T-helper 1 cell treated with Interleukin-12 subunit alpha and Interleukin-12 subunit beta and Interleukin-4 antibody, amounts not matched to agents 30 ng/mL and 1 ng/mL, for 36 hours (primary cell): ENCODE data around the gene PRM3. TPM values are rescaled to one million over a fixed set of nuclear protein-coding genes. Genes with fewer than 3 reads are reported as not detected.

ENCODE experiments used
- intact Hi-C: fragments of 100-400 bp; cut with micrococcal nuclease; formaldehyde crosslinking; loops from one replicate; pipeline ENCODE4 v1.15.1; 2024
- total RNA-seq: library from RNA; stranded (reverse); gene quantifications from 2 replicates; pipeline ENCODE4 v1.2.3, GENCODE V29; 2022

PRM3 gene
- total RNA-seq, 1 donor from 2014 or later = not detected

DNA sequence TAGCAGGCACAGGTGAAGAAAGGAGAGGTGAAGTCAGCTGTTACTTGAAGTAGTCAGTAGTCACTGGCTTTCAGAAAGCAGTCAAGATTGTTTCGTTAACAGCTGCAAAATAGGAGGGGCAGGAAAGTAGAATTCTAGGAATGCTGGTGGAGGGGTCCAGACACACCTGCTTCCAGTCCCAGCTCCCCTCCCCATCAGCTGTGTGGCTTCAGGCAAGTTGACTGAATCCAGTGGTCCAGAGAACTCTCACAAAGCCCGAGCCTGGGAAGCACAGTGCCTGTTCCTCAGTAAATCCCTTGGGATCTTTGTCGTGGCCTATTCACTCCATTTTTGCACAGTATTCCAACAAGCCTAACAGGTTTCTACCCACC lies 12.8 kb downstream of the PRM3 start:
- intact Hi-C loops = no loop called here

DNA sequence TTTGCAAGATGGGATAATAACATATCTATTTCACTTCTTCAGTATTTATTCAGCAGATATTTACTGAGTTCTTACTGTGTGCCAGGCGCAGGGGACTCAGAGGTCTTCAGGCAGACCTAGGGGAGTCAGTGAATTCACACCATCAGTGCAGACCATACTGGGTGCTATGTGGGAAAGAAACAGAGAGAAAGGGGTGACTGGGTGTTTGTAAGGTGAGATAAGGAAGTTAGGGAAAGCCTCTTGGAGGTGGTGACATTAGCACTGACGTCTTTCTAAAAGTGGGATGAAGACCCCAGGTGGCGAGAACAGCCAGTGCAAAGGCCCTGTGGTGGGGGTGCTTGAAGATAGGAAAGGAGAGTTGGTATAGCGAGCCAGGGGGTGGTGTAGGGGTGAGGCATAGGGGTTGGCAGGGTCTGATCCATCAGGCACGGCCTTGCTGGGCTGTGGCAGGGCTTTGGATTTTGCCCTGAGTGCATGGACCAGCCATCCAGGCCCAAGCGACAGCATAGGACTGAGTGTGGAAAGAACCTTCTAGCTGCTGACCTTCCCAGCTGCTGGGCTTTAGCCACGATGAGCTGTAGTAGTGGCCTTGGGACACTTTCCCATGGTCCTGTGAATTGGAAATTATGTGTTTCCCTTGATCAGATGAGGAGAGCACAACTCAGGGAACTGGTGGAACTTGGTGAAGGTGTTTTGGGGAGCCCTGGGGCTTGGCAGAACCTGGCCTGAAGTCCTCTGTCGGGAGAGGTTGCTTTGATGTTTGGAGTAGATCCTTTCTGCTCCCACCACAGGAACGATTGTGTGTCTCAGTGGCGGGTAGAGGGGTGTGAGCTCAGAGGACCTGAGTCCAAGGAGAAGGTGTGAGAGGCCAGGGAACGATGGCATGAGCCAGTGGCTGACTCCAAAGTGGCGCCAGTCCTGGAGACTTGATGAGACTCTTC lies 13.5 kb downstream of the PRM3 start:
- intact Hi-C loops = loop anchor here (2.0 to 10.0 kb wide), 5 partner anchors 301 to 655 kb away; partner anchors contain the start of genes CIITA, GSPT1 and LITAF

DNA sequence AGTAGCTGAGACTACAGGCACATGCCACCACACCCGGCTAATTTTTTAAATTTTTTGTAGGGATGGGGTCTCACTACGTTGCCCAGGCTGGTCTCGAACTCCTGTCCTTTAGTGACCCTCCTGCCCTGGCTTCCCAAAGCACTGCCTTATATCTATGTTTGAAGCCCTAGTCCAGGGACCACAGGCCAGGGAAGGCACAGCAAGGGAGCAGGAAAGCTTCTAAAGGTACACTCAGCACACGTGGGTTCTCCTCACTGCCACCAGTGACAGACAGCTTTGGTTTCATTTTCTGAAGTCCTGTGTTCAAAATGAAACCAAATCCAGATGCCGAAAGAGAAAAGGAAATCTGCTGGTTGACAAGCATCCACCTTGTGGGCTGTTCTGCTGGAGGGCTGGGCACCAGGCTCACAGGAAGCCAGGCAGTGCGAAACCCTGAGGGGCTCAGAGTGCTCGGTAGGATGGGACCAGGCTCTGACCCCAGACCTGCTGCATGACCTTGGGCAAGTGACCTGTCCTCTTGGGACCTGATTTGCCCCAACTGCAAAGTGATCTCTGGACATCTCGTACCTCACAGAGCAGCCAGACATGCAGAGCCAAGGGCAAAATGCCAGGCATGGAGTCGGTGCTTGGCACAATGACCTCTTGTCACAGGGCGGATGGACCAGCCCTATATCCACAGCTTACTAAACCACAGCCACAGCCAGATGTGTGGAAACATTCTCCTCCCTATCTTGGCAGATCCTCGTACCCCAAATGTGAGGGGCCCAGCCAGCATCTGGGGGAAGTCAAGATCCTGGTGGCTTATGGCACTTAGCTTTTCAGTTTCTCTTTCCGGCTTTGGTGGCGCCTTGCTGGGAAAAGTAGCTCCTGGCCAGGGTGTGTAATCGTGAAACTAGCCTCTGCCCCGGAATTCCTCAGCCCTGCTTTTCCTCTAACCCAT lies 14.6 kb downstream of the PRM3 start:
- intact Hi-C loops = loop anchor here (1.0 to 10.0 kb wide), 13 partner anchors 34 to 656 kb away; partner anchors contain the start of genes CIITA, GSPT1, LITAF and RMI2

DNA sequence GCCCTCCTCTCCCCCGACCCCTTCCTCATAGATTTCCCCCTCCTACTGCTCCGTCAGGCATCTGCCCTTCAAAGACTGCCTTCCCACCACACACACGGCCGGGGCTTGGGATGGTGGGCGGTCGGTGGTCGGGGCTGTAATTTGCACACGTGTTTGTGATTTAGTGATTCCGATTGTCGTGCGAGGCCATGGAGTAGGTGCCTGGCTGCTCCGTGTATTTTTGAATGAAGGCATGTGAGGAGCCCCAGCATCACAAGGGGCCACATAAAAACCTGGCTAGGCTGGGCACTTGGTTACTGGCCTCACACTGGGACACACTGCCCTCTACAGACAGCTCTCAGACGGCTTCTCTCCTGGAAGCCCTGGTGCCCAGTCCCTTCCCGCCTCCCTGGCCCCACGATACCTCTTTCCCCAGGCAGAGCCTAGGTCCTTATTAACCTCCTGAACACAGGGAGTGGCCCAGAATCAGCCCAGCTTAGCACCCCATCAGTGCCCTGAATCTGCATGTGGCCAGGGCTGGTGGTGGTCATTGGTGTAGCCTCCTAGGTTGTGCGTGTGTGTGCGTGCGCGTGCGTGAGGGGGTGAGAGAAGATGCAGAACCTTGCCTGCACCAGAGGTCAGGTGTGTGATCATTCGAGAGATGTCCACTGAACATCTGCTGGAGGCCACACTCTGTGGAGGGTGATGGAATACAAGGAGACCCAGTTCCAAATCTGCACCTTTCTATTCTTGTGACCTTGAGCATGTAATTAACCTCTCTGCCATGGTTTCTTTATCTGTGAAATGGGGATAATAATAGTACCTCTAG lies 16.1 kb downstream of the PRM3 start:
- intact Hi-C loops = loop anchor here (1.0 to 10.0 kb wide), 5 partner anchors 269 to 657 kb away; partner anchors contain the start of genes CIITA, GSPT1 and LITAF

GRCh38 chr16:11256661-11257130 lies 16.7 kb downstream of the PRM3 start:
- intact Hi-C loops = loop anchor here (1.0 to 10.0 kb wide), 6 partner anchors 99 to 658 kb away; partner anchors contain the start of genes CIITA, GSPT1 and LITAF

DNA sequence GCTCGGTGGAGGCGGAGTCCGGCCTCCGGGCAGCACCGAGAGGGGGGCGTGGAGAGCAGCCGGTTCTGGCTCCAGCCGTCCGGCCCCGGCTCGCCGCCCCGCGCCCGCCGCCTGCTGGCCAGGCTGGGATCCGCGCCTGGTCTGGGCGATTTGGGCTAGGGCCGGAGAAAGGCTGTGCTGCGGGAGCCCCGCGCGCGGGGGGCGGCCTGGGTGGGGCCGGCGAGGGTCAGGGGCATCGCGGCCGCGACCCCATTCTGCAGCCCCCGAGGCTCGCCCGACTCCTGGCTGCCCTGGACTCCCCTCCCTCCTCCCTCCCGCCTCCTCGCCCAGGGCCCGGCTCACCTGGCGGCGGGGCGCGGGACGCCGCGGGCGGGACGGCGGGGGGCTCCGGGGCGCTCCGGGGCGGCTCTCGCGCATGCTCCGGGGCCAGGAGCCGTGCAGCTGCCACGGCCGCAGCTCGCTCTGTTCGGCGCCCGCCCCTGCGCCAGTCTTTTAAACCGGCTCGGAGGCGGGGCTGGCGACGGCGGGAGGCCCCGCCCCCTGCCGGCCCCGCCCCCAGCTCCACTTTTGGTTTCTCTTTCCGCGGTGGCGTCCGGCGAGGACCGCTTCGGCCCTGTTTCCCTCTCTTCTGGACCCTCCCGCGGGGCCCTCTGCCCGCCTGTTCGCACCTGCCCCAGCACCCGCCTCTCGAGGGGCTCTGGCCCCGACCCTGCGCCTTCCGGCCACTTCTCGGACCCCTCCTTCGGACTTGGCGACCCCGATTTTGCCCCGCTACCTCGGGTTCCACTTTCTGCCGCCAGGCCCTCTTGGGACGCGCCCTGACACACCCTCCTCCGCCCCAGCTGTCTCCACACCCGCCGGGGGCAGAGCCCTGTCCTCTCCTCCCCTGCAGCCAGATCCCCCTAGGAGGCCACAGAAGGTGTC lies 17.4 kb downstream of the PRM3 start, which contains the start of gene SOCS1:
TSS of gene SOCS1 (minus strand) at position 468 of the 924 bp plus-strand sequence. CDS start 726 bp downstream, outside the sequence.
- intact Hi-C loops = loop anchor here (1.0 to 10.0 kb wide), 6 partner anchors 99 to 659 kb away; partner anchors contain the start of genes CIITA, GSPT1 and LITAF

GRCh38 chr16:11254913-11255736 lies 18.3 kb downstream of the PRM3 start:
- intact Hi-C loops = loop anchor here (1.0 to 10.0 kb wide), 7 partner anchors 63 to 660 kb away; partner anchors contain the start of genes CIITA, GSPT1, LITAF and ZC3H7A

DNA sequence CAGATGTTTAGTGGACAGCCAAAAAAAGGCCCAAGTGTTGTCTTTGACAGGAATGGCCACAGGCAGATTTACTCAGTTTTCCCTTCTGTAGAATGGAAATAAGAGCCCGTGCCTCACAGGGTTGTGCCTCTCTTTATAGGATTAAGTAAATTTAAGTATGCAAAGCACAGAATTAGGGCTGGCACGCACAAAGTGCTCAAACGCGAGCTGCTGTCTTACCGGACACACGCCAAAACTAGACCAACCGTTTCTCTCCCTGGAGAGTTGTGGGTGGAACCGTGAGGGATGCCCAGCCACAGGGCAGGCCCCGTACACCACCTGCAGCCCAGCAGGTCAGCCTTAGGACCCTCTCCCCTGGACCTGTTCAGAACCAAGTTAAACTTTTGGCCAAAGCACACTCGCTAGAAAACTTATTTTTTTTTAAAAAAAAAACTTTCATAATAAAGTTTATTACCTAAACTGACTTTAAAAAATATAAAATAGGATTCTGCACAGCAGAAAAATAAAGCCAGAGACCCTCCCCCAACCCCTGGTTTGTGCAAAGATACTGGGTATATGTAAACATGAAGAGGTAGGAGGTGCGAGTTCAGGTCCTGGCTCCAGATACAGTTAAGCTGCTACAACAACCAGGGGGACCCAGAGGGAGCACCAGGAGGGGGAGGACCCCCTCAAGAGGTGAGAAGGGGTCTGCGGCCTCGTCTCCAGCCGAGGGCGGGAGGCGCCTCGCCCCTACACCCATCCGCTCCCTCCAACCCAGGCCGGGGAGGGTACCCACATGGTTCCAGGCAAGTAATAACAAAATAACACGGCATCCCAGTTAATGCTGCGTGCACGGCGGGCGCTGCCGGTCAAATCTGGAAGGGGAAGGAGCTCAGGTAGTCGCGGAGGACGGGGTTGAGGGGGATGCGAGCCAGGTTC lies 19.2 kb downstream of the PRM3 start:
- intact Hi-C loops = loop anchor here (1.0 to 10.0 kb wide), 9 partner anchors 21 to 661 kb away; partner anchors contain the start of genes CIITA, GSPT1, LITAF and ZC3H7A

GRCh38 chr16:11253009-11253994 lies 20.1 kb downstream of the PRM3 start:
- intact Hi-C loops = loop anchor here (1.0 to 10.0 kb wide), 9 partner anchors 20 to 661 kb away; partner anchors contain the start of genes CIITA, GSPT1, LITAF and ZC3H7A

- intact Hi-C loops = loop anchor here (1.0 to 10.0 kb wide), 8 partner anchors 27 to 662 kb away; partner anchors contain the start of genes CIITA, GSPT1, LITAF and ZC3H7A
These were observed 20.9 kb downstream of the PRM3 start for GRCh38 chr16:11252482-11252931.

- intact Hi-C loops = loop anchor here (1.0 to 10.0 kb wide), 8 partner anchors 27 to 663 kb away; partner anchors contain the start of genes CIITA, GSPT1, LITAF and ZC3H7A
These were observed 21.6 kb downstream of the PRM3 start for GRCh38 chr16:11251525-11252481.

DNA sequence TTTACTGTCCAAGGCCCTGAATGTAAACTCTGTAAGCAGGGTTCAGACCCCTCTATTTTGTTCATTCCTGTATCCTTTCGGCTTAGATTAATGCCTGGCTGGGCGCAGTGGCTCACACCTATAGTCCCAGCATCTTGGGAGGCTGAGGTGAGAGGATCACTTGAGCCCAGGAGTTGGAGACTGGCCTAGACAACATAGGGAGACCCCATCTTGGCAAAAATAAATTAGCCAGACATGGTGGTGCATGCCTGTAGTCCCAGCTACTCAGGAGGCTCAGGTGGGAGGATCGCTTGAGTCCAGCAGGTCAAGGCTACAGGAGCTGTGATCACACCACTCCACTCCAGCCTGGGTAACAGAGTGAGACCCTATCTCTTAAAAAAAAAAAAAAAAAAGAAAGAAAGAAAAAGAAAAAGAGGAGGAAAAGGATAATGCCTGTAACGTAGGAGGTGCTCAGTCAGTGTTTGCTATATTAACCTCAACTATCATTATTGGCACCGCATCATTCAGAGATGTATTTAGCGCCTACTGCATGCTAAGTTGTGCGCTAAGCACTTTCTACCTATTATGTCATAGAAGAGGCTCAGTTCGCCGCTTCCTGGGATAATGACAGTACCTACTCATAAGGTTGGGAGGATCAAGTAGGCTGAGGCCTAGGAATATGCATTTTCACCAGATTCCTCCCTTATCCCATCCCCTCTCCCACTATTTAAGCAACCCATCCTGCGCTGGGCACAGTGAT lies 22.5 kb downstream of the PRM3 start:
- intact Hi-C loops = loop anchor here (5.0 to 10.0 kb wide), 5 partner anchors 59 to 664 kb away; partner anchors contain the start of genes CIITA, GSPT1, LITAF and ZC3H7A
